GM12801 (cell line): ENCODE data around the gene SDC4.
A peak's percentile ranks its signal among the peaks of the same experiment; 100 is the strongest.

Experiments
- TF ChIP-seq, protein P1 (sequence below): IDR thresholded peaks from one replicate; pipeline ENCODE4 v1.5.1; 2011; ENCODE audit warnings: control low read depth; ENCODE audit not compliant: insufficient read length; ENCODE audit errors: extremely low read depth

SDC4 gene

GRCh38 chr20:45313065-45313695, 35.0 kb downstream of the SDC4 start:
- TF ChIP-seq, protein P1, sequence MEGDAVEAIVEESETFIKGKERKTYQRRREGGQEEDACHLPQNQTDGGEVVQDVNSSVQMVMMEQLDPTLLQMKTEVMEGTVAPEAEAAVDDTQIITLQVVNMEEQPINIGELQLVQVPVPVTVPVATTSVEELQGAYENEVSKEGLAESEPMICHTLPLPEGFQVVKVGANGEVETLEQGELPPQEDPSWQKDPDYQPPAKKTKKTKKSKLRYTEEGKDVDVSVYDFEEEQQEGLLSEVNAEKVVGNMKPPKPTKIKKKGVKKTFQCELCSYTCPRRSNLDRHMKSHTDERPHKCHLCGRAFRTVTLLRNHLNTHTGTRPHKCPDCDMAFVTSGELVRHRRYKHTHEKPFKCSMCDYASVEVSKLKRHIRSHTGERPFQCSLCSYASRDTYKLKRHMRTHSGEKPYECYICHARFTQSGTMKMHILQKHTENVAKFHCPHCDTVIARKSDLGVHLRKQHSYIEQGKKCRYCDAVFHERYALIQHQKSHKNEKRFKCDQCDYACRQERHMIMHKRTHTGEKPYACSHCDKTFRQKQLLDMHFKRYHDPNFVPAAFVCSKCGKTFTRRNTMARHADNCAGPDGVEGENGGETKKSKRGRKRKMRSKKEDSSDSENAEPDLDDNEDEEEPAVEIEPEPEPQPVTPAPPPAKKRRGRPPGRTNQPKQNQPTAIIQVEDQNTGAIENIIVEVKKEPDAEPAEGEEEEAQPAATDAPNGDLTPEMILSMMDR, result no peak

GRCh38 chr20:45312241-45312640, 36.0 kb downstream of the SDC4 start:
- TF ChIP-seq, protein P1, result no peak

- TF ChIP-seq, protein P1, result peak; percentile 12
Observed at GRCh38 chr20:45311589-45312211, 36.5 kb downstream of the SDC4 start.

DNA sequence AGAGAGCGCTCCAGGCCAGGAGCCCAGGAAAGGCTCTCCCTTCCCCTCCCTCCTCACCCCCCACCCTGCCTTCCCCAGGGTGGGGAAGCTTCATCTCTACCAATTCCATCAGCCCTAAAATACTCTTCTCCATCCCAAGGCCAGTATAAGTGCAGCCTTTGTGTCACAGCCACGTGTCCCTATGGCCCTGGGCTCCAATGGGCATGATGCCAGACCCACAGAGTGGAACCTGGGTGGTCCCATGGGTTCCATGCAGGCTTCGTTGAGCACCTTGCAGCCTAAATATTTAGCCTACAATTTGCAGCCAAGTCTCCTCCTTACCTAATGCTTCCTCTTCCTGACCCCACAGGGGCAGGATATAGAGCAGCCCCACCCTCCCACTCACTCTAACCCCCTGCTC, 39.1 kb downstream of the SDC4 start:
- TF ChIP-seq, protein P1, result no peak

GRCh38 chr20:45308117-45308778, 40.0 kb downstream of the SDC4 start, which contains the start of gene MATN4:
MATN4 (minus strand) TSS chr20:45308299; CDS start chr20:45305582, 2,717 bp downstream.
- TF ChIP-seq, protein P1, result no peak

DNA sequence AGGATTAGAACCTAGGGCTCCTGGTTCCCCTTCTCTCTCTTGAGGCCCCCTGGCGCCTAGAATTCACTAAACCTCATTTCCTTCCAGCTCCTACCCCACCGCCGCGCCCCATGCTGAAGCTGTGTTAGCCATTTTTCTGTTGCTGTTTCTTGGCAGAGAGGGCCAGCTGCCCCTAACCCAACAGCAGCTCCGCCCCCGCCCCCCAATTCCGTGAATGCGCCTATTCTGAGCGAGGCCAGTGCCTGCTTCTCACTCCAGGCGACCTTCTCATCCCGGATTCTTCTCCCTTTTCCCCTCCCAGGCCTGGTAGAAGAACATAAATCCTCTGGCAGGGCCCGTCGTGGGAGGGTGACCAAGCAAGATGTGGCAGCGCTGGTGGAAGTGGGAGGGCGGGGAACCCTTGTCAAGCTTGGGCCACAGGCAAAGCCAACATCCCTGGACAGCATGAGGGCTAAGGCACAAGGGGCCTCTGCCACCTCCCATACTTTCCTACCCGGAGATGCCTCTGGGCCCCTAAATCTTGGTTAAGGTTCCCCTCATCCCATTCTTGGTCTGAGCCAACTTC, 41.1 kb downstream of the SDC4 start:
- TF ChIP-seq, protein P1, result no peak

- TF ChIP-seq, protein P1, result no peak
Observed at GRCh38 chr20:45306431-45306982, 41.7 kb downstream of the SDC4 start, which contains the start of gene RBPJL. RBPJL (plus strand) TSS chr20:45306840; CDS start chr20:45306923, 83 bp downstream.
